Inferior parietal cortex (tissue), 1 donor: Measurements from ENCODE around the gene ZNF615.
"Not testable (repeated sequence)": the region's sequence is repeated elsewhere in the genome, so short reads cannot be mapped to it uniquely, and the experiment has no call there.

Experiments
- DNase-seq: peaks from one replicate; pipeline ENCODE4 v3.0.0-alpha.2; 2016; ENCODE audit errors: extremely low spot score

The ZNF615 gene

DNA sequence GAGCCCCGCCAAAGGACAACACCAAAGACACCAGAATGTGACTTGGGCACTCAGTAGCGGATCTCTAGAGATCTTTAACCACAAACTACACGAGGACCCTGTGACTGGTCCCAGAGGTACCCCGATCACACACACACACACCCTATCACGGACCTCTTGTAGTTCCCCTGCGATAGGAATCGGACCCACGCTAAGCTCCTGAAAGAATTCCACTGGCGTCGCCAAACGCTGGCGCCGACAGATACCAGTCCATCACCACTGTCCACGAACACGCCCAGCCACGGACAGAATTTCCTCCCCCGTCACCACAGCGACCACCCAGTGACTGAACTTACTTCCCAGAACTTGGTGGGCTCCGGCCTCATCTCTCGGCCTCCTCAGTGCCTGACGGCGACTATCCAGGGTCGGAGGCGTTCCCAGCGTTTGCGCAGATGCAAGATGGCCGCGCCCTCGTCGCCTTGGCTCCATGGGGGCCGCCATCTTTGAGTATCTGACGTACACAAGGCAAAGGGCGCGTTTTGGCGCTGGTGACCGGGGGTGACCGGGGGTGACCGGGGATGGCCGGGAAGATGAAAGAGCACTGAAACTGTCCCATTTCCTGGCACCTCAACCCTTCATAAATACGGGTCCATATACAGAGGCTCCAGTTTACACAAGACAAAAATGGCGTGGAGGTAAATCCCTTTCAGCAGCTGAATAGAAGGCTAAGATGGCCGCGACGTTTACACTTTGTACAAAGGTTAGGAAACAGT is at the start of gene ZNF615:
Gene ZNF615 (minus strand): TSS at position 406 of the 752 bp plus-strand sequence. CDS start 4,500 bp downstream, outside the sequence.
- DNase-seq: peak; percentile 95

DNA sequence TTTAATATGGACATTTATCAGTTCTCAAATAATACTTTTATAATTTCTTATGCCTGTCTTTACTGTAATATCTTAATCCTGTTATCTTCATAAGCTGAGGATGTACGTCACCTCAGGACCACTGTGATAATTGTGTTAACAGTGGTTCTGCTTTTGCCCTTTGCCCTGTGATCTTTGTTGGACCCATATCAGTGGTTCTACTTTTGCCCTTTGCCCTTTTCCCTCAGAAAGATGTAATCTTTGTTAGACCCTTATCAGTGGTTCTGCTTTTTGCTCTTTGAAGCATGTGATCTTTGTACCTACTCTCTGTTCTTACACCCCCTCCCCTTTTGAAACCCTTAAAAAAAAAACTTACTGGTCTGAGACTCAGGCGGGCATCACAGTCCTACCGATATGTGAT is 48.5 kb upstream of the ZNF615 start:
- DNase-seq: not testable (repeated sequence)

DNA sequence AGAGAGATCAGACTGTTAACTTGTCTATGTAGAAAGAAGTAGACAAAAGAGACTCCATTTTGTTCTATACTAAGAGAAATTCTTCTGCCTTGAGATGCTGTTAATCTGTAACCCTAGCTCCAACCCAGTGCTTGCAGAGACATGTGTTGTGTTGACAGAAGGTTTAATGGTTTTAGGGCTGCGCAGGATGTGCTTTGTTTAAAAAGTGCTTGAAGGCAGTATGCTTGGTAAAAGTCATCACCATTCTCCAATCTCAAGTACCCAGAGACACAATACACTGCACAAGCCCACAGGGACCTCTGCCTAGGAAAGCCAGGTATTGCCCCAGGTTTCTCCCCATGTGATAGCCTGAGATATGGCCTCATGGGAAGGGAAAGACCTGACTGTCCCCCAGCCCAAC is 43.7 kb upstream of the ZNF615 start:
- DNase-seq: not testable (repeated sequence)

DNA sequence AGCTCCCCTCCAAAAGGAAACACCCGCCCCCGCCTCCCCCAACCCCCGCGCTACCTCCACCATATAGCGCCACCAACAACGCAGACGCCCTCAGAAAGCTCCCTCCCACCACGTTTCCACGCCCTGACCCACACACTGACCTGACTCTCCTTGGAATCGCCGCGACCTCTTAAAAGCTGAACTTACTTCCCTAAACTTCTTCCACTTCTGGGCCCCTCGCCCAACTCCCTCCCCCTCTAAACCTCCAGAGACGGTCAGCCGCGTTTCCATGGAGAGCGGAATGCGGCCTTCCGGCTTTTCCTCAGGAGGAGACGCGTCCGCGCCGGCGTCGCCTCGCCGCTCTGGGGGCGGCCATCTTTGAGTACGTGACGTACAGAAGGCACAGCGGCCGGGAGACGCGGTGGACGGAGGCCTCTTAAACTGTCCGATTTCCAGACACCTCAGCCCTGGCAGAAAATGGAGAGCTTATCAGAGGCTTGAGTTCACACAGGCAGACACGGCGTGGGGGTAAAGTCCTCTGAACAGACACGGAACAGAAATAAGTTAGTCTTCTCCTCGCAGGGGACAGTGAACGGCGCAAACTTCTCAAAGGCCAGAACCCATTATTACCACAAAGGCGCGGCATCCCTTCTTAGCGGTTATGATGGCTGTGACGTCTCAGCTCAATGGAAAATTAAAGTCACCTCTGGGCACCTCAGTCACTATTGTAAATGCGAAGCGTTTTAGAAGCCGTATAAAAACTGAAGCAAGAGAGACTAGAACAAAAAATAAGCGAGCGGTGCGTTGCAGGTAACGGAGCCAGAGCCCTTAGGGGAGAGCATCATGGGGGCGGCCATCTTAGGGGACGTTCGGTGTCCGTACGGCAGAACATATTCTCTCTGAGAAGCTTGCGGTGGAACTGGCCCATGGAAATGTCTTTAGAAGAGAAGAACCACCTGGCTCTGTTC is 40.8 kb upstream of the ZNF615 start, which contains the start of gene ZNF432:
Gene ZNF432 (minus strand): TSS at position 284 of the 947 bp plus-strand sequence. CDS start 1,970 bp downstream, outside the sequence.
- peak; percentile 95 for DNase-seq

- DNase-seq: no peak
These were observed 31.2 kb upstream of the ZNF615 start for GRCh38 chr19:52039169-52039568.

- no peak for DNase-seq
These were observed 26.2 kb upstream of the ZNF615 start for GRCh38 chr19:52034051-52034728.

DNA sequence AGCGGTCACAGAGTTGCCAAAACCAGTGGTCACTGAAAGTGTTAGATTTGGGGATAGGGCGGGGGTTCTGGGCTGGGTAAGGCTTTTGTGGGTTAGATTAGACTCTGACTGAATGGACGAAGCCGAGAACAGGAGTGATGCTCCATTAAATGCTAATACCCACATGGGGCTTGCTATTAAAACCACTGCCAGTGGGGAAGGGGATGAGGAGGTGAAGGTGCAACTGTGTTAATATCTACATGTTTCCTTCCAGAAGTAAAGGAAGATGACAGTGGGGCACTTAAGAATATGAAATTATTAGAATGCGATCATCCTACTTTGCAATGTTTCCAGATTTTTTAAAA is 20.7 kb upstream of the ZNF615 start:
- no peak for DNase-seq

DNA sequence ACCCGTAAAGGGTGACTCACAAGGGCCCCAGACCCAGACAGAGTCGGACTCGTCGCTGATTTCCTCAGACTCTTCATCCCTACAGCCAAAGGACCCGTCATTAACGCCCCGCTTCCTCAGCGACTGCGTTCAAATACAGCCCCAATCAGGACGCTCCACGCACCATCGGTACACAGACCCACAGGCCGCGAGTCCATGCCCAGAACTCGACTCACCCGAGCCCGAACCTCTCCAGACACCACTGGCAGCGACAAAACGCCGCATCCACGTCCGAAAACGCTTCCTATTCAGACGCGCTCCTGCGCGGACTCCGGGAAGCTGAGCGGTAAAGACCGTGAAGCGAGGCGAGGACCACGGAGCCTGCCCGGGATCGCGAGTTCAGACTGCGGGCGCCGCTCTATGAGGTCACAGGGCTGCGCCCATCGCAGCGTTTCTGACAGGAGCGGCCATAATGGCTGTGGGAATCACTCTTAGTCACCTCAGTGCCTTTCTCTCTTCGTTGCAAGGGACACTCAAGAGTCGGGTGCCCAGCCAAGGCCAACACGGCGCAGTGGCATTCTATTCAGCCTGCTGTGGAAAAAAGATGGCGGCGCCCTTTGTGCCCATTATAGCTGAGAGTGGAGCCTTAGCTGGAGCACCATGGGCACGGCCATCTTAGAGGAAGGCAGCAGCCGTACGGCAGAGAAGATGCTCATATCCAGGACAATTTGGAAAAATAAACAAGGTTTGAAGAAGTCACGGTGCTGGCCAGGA is 20.2 kb upstream of the ZNF615 start, which contains the start of gene ZNF614:
Gene ZNF614 (minus strand): TSS at position 353 of the 753 bp plus-strand sequence. CDS start 2,634 bp downstream, outside the sequence.
- DNase-seq: peak; percentile 88

GRCh38 chr19:52026255-52026990 is 18.4 kb upstream of the ZNF615 start:
- not testable (repeated sequence) for DNase-seq

GRCh38 chr19:52024478-52024877 is 16.5 kb upstream of the ZNF615 start:
- not testable (repeated sequence) for DNase-seq

DNA sequence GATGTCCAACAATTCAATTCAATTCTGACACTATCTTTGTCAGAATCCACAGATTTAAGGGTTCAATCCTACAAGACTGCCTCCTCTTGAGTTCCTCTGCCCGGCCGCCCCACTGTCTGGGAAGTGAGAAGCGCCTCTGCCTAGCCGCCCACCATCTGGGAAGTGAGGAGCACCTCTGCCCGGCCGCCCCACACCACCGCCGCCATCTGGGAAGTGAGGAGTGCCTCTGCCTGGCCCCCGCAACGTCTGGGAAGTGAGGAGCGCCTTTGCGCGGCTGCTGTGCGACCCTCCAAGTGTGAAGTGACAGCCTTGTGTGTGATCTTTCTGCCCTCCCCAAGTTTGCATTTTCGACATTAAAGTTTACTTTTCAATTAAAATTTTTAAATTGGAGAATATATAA is 14.2 kb upstream of the ZNF615 start:
- DNase-seq: no peak

- DNase-seq: no peak
These were observed 12.5 kb upstream of the ZNF615 start for GRCh38 chr19:52020506-52020905.

GRCh38 chr19:52010674-52011073 is 2.7 kb upstream of the ZNF615 start:
- no peak for DNase-seq

DNA sequence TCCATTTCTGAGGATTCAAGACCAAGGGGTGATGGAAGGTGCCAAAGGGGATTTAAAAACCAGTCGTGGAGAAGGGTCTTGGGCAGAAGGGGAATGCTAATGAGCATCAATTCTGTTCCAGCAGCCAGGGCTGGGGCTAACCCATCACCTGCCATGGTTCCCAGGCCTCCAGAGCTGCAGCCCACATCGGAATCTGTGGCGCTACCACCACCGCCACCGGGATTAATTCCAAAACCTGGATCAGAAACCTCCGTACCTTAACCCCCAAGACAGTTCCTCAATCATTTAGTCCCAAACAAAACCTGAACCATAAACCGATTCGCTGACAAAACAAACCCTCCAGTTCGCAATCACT is 583 bp downstream of the ZNF615 start:
- peak; percentile 22 for DNase-seq

DNA sequence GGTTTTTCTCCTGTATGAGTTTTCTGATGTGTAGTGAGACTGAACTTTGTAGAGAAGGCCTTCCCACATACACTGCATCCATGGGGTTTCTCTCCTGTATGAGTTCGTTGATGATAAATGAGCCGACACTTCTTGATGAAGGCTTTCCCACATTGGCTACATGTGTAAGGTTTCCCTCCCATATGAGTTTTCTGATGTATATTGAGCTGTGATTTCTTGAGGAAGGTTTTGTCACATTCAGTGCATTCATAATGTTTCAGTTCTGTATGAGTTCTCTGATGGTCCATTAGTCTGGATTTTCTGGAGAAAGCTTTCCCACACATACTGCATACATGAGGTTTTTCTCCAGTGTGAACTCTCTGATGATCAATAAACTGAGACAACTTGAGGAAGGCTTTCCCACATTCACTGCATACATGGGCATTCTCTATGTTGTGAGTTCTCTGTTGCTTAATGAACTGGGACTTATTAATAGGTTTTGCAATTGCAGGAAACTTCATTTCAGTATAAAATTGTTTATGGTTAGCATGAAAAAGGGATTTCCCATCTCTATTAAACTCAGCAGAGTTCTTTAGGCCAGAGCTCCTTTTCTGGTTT is 13.9 kb downstream of the ZNF615 start:
- no peak for DNase-seq

GRCh38 chr19:51993422-51993821 is 14.6 kb downstream of the ZNF615 start:
- DNase-seq: no peak

DNA sequence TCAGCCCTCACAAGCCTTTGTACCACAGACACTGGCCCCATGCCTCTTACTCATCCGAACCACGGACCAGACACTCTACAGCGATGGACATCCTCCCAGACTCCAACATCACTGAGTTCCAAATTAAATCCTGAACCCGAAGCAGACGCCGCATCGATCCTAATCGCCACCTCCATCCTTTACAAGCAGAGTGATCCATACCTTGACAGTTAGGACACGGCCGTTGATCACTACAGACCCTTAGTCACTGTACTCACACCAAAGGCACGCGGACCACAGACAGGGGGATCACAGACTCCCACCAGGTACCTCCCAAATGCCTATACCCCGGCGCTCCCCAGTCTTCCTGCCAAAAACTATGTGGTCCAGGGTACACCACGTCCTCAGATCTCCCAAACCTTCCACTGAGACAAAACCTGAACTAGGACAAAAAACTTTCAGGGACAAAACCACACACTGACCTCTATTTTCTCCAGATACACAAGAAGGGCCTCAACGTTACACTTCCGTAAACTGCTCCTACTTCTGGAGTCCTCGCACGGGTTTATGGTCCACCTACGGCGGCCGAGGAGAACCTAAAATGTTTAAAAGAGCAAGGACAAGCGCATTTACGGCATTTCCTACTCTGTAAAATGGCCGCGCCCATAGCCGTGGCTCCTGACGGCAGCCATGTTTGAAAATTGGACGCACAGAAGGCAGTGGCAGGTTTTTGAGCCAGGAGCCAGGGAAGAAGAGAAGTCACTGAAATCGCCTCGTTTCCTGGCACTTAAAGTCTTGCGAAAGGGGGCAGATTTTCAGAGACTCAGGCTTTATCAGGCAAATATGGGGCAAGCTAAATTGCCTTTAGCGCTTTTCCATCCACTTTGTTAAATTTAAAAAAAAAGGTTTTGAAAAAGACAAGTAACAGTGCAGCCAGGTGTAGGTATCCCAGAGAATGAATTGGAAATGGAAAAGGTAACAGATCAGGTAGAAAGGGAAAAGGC is 21.4 kb downstream of the ZNF615 start, which contains the start of gene ZNF350:
Gene ZNF350 (minus strand): TSS at position 532 of the 983 bp plus-strand sequence. CDS start 12,480 bp downstream, outside the sequence.
- DNase-seq: peak; percentile 99

DNA sequence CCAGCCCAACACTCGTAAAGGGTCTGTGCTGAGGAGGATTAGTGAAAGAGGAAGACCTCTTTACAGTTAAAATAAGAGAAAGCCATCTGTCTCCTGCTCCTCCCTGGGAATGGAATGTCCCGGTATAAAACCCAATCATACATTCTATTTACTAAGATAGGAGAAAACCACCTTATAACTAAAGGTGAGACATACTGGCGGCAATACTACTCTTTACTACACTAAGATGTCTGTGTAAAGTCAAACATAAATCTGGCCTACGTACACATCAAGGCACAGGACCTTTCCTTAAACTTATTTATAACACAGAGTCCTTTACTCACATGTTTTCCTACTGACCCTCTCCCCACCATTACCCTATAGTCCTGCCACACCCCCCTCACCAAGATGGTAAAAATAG is 24.6 kb downstream of the ZNF615 start:
- DNase-seq: no peak

- not testable (repeated sequence) for DNase-seq
These were observed 27.1 kb downstream of the ZNF615 start for GRCh38 chr19:51980926-51981325.
